HG03457 (cell line): ENCODE data around the gene TMTC2.

Experiments used
- ATAC-seq: cut with Tn5 transposase; IDR thresholded peaks from one replicate; pipeline ENCODE4 v1.9.1; 2021; ENCODE audit warnings: moderate number of reproducible peaks; ENCODE audit not compliant: unreplicated experiment

TMTC2 gene

GRCh38 chr12:82937151-82937550 is 250.4 kb downstream of the TMTC2 start:
- no peak for ATAC-seq

DNA sequence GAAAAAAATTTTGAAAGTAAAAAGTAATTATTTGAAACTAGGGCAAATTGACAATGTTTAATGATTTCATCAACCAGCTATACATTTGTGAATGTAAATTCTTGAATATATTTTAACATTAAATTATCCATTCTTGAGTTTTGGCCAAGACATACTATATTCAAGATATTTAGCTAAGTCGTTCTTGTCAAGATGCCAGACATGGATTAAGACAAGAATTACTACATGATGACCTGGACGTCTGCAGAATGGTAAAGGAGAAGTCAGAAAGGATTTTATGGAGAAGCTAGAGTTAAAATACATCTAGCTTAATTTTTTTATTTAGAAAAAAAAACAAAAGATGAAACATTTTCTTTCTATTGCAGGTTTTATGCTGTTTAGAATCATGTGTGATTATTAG is 255.8 kb downstream of the TMTC2 start:
- no peak for ATAC-seq

- no peak for ATAC-seq
These were observed 256.3 kb downstream of the TMTC2 start for GRCh38 chr12:82942991-82943401.

DNA sequence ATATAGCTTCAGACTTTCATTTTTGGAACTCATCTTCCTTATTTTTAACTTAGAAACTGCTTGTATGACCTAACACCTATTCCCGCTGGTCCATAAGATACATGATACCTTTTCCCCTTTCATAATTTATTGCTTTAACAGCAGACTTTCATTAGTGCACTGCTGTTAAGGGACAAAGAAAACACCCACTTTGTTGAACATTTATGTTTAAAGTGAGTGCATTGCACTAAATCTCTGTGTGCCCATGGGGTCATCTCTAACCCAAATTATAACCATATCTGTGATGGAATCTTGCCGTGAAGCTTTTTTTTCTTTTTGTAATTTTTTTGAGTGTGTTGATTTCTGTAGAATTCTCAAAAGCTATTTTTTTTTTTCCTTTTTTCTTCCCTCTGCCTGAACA is 261.8 kb downstream of the TMTC2 start:
- no peak for ATAC-seq

DNA sequence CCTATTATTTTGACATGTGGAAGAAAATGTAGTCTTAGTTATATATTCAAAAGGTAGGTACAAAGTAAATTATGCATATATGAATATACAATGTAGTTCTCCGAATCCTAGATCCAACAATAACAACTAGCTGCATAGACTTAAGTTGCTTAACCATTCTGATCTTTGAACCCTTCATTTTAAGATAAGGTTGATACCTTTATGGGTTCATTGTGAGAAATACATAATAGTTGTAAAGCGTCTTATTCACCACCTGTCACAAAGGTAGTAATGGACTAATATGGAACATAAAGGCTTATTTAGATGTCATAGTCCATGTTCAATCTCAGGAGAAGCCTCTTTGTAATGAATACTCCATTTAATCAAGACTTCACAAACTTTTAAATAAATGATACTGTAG is 263.6 kb downstream of the TMTC2 start:
- ATAC-seq: no peak

DNA sequence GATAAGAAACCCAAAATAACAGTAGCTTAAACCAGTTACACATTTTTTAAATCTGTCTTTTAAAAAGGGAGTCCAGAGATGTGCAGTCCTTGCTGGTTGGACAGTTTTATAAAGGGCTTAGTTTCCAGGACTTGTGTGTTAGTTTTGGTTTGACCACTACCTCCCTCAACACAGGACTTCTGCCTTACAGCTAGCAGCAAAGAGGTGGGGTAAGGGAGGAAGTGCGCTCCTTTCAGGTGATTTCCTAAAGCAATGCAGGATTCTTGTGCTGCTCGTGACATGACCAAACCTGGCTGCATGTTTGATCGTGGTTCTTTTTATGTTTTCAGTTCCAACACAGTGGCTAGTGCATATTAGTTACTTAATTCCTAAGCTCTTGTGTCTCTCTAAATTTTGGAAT is 266.2 kb downstream of the TMTC2 start:
- peak; percentile 84 for ATAC-seq

- ATAC-seq: no peak
These were observed 266.7 kb downstream of the TMTC2 start for GRCh38 chr12:82953397-82953796.

- ATAC-seq: no peak
These were observed 267.4 kb downstream of the TMTC2 start for GRCh38 chr12:82954064-82954463.

GRCh38 chr12:82954572-82954971 is 267.9 kb downstream of the TMTC2 start:
- ATAC-seq: no peak

- ATAC-seq: no peak
These were observed 268.3 kb downstream of the TMTC2 start for GRCh38 chr12:82955043-82955442.

DNA sequence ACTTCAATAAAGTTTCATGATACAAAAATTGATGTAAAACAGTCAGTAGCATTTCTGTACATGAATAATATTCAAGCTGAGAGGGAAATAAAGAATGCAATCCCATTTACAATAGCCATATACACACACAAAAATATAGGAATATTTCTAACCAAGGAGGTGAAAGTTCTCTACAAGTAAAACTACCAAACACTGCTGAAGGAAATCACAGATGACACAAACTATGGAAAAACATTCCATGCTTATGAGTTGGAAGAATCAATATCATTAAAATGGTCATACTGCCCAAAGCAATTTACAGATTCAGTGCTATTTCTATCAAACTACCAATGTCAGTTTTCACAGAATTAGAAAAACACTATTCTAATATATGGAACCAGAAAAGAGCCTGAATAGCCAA is 272.3 kb downstream of the TMTC2 start:
- no peak for ATAC-seq

GRCh38 chr12:82959821-82960220 is 273.1 kb downstream of the TMTC2 start:
- ATAC-seq: no peak

DNA sequence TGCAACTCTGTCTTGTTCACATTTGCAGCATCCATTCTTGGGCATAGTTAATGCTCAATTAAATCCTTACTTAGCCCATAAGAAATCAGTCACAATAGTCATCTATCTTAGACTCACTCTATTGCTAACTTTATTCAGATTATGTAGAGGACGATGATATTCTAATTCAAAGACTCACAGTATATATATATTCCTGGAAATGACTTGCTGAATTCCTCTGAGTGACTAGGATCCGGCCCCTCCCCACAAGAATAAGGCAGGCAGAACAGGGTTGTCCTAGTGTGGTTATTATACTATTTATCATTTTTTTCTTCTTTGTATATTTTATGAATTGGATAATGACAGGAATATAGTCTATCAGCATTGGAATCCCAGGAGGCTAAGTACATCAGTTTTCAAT is 275.1 kb downstream of the TMTC2 start:
- no peak for ATAC-seq

GRCh38 chr12:82963956-82964355 is 277.2 kb downstream of the TMTC2 start:
- ATAC-seq: no peak

- ATAC-seq: no peak
These were observed 277.7 kb downstream of the TMTC2 start for GRCh38 chr12:82964446-82964845.

- ATAC-seq: no peak
These were observed 279.4 kb downstream of the TMTC2 start for GRCh38 chr12:82966001-82966559.

DNA sequence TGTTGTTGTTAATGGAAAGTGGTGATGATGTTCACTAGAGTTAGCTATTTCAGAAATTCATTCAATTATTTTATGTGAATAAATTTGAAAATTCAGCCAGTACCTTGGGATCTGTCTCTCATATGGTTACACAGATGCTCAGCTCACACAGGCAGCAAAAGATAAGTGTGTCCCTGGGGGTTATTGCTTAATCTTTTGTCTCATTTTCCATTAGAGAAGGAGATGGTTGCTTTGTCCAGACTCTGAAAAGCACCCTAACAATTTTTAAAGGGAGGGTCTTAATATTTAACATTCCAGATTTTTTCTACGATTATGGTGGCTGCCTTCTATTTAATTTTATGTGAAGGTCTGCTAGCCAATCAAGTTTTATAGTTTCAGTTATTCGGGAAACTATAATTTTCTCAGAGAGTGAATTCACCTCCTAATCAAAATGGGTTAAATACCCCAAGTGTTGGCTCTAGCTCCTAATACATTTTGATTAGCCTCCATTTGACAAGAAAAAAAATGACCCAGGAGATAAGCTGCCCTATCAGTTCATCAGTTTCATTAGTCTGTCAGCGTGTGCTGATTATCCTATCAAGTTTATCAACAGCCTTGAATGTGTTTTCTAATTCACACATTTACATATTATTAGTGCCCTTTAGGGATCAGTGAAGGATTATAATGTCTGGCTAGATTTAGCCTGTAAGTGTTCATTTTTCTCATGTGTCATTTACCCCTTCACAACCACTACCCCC is 282.1 kb downstream of the TMTC2 start:
- no peak for ATAC-seq

DNA sequence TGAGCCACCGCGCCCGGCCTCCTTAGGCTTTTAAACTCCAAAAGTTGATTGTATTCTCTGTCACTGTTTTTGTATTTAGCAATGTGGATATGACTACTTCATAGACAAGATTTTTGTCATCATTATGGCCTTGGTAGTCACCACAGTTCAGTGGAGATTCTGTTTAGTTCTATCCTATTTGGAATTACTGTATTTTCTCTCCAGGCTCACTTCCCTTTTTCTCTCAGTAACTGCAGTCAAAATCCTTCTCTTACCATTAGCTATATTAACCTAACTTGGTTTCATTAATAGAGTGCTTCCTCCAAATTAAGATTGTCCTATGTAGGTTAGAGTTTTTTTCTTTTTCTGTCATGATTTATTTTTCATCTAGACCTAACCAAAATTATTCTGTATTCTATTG is 283.9 kb downstream of the TMTC2 start:
- no peak for ATAC-seq

GRCh38 chr12:82971584-82971983 is 284.9 kb downstream of the TMTC2 start:
- no peak for ATAC-seq

- ATAC-seq: no peak
These were observed 285.9 kb downstream of the TMTC2 start for GRCh38 chr12:82972624-82973023.

DNA sequence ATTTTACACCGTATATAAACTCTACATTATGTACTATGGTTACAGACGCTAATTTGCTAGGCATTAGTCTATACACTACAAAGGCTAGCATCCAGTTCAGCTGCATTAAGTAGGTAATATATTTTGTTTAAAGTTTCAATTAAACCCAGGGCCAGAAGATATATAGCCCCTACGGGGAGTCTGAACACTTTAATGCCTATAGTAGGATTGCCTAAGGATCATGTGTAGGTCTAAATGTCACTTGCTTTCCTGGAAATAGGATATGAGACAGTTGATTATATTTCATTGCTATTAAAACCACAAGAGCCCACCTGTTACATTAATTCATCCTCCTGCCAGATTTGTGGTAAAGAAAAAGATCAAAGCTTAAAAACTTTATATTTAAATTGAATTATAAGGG is 286.9 kb downstream of the TMTC2 start:
- no peak for ATAC-seq

GRCh38 chr12:82981150-82981549 is 294.4 kb downstream of the TMTC2 start:
- no peak for ATAC-seq

DNA sequence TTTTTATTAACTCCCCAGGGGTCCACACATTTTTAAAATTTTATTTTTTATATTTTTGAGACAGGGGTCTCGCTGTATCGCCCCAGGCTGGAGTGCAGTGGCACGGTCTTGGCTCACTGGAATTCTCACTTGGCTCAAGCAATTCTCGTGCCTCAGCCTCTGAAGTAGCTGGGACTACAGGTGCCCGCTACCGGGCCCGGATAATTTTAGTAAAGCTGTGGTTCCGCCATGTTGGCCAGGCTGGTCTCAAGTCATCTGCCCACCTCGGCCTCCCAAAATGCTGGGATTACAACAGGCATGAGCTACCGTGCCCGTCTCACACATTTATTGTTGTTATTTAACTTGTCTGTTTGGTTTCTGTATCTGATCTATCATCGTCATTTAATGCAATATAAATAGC is 307.4 kb downstream of the TMTC2 start:
- no peak for ATAC-seq
